HG03103 (cell line): ENCODE results near the gene TMCC3.
"Not testable (repeated sequence)": the region's sequence is repeated elsewhere in the genome, so short reads cannot be mapped to it uniquely, and the experiment has no call there.

ENCODE experiments used
- ATAC-seq: cut with Tn5 transposase; IDR thresholded peaks from one replicate; pipeline ENCODE4 v1.9.1; 2021; ENCODE audit warnings: low read depth; ENCODE audit not compliant: unreplicated experiment

The TMCC3 gene

GRCh38 chr12:94604366-94604698 is 46.0 kb downstream of the TMCC3 start:
- no peak for ATAC-seq

- ATAC-seq = no peak
These were observed 46.7 kb downstream of the TMCC3 start for GRCh38 chr12:94603434-94604365.

GRCh38 chr12:94602024-94602423 is 48.3 kb downstream of the TMCC3 start:
- no peak for ATAC-seq

- ATAC-seq = not testable (repeated sequence)
These were observed 49.0 kb downstream of the TMCC3 start for GRCh38 chr12:94601307-94601706.

- no peak for ATAC-seq
These were observed 51.2 kb downstream of the TMCC3 start for GRCh38 chr12:94599189-94599588.

- no peak for ATAC-seq
These were observed 53.1 kb downstream of the TMCC3 start for GRCh38 chr12:94597268-94597667.

GRCh38 chr12:94596596-94596995 is 53.8 kb downstream of the TMCC3 start:
- no peak for ATAC-seq

GRCh38 chr12:94595152-94595551 is 55.2 kb downstream of the TMCC3 start:
- no peak for ATAC-seq

- ATAC-seq = no peak
These were observed 55.9 kb downstream of the TMCC3 start for GRCh38 chr12:94594443-94594825.

- ATAC-seq = no peak
These were observed 56.4 kb downstream of the TMCC3 start for GRCh38 chr12:94593822-94594442.

- not testable (repeated sequence) for ATAC-seq
These were observed 57.6 kb downstream of the TMCC3 start for GRCh38 chr12:94592723-94593122.

- ATAC-seq = no peak
These were observed 58.3 kb downstream of the TMCC3 start for GRCh38 chr12:94592080-94592479.

- no peak for ATAC-seq
These were observed 59.9 kb downstream of the TMCC3 start for GRCh38 chr12:94590428-94590827.

GRCh38 chr12:94589591-94590001 is 60.8 kb downstream of the TMCC3 start:
- ATAC-seq = no peak

GRCh38 chr12:94588346-94588745 is 62.0 kb downstream of the TMCC3 start:
- no peak for ATAC-seq

- ATAC-seq = no peak
These were observed 62.8 kb downstream of the TMCC3 start for GRCh38 chr12:94587266-94588241.

GRCh38 chr12:94586589-94587259 is 63.6 kb downstream of the TMCC3 start:
- no peak for ATAC-seq

GRCh38 chr12:94585626-94586025 is 64.7 kb downstream of the TMCC3 start:
- no peak for ATAC-seq

GRCh38 chr12:94584377-94584776 is 66.0 kb downstream of the TMCC3 start:
- no peak for ATAC-seq

- no peak for ATAC-seq
These were observed 67.8 kb downstream of the TMCC3 start for GRCh38 chr12:94582591-94582990.
